PC-3 (cell line): ENCODE measurements around the gene CEMP1. TPM values are rescaled to one million over a fixed set of nuclear protein-coding genes. Genes with fewer than 3 reads are reported as not detected.
"Not testable (repeated sequence)": the region's sequence is repeated elsewhere in the genome, so short reads cannot be mapped to it uniquely, and the experiment has no call there.

Source experiments
- ATAC-seq: fragments of 200-7000 bp; cut with Tn5 transposase; 2 replicates; pipeline ENCODE4 v1.9.1; 2020; ENCODE audit warnings: mild to moderate bottlenecking, moderate library complexity
- BruUV-seq: library from RNA; stranded (reverse); fragments of 400-500 nt; replicated peaks from 2 replicates; lab custom pipeline; 2021; lab: Mats Ljungman, UMichigan
- CTCF ChIA-PET: fragments of 300-600 bp; sonication (Branson Sonifier 250); formaldehyde crosslinking; loops from one replicate; lab custom pipeline; 2022; ENCODE audit warnings: antibody characterized with exemption; lab: Charles Lee
- POLR2A ChIA-PET: fragments of 300-600 bp; sonication (Branson Sonifier 250); formaldehyde crosslinking; loops from one replicate; lab custom pipeline; 2022; ENCODE audit warnings: antibody characterized with exemption; ENCODE audit not compliant: unreplicated experiment; lab: Charles Lee
- DNase-seq: peaks from one replicate; pipeline ENCODE4 v3.0.0-alpha.2; 2015
- H2AFZ ChIP-seq: fragments of 300-600 bp; sonication (generic); 2 replicates; pipeline ENCODE4 v1.6.0; 2016; ENCODE audit warnings: antibody characterized with exemption, low read length
- H3F3A ChIP-seq: fragments of 300-600 bp; sonication (generic); one replicate; pipeline ENCODE4 v1.6.0; 2017; ENCODE audit warnings: antibody characterized with exemption, low read length, control low read depth, mild to moderate bottlenecking; ENCODE audit not compliant: unreplicated experiment
- H3K27ac ChIP-seq: fragments of 300-600 bp; sonication (generic); 2 replicates; pipeline ENCODE4 v1.5.1; 2016; ENCODE audit warnings: mild to moderate bottlenecking, low read length
- H3K27me3 ChIP-seq: fragments of 300-600 bp; sonication (generic); 2 replicates; pipeline ENCODE4 v1.6.1; 2016; ENCODE audit warnings: low read length, mixed read lengths
- H3K36me3 ChIP-seq: fragments of 300-600 bp; sonication (generic); 2 replicates; pipeline ENCODE4 v1.6.1; 2016; ENCODE audit warnings: low read depth, mixed run types, low read length, mixed read lengths
- H3K4me1 ChIP-seq: fragments of 300-600 bp; sonication (generic); 2 replicates; pipeline ENCODE4 v1.5.1; 2016; ENCODE audit warnings: low read length; ENCODE audit not compliant: insufficient read depth
- H3K4me2 ChIP-seq: fragments of 300-600 bp; sonication (generic); 2 replicates; pipeline ENCODE4 v1.6.0; 2016; ENCODE audit warnings: low read length
- H3K4me3 ChIP-seq: fragments of 300-600 bp; sonication (generic); 2 replicates; pipeline ENCODE4 v1.5.1; 2016; ENCODE audit warnings: mild to moderate bottlenecking, low read length, mixed read lengths
- H3K79me2 ChIP-seq: fragments of 300-600 bp; sonication (generic); 2 replicates; pipeline ENCODE4 v1.6.1; 2017; ENCODE audit warnings: low read length, mixed read lengths
- H3K9ac ChIP-seq: fragments of 300-600 bp; sonication (generic); 2 replicates; pipeline ENCODE4 v1.6.0; 2016; ENCODE audit warnings: mild to moderate bottlenecking, low read length
- H3K9me2 ChIP-seq: fragments of 300-600 bp; sonication (generic); replicated peaks from 2 replicates; pipeline ENCODE4 v1.6.1; 2016; ENCODE audit warnings: mixed run types, low read length, mixed read lengths
- H3K9me3 ChIP-seq: fragments of 300-600 bp; sonication (generic); 2 replicates; pipeline ENCODE4 v1.6.1; 2016; ENCODE audit warnings: low read length, mixed read lengths
- H4K20me1 ChIP-seq: fragments of 300-600 bp; sonication (generic); 2 replicates; pipeline ENCODE4 v1.6.1; 2016; ENCODE audit warnings: low read length, mixed read lengths
- CTCF ChIP-seq: fragments of 300-600 bp; sonication (generic); conservative IDR thresholded peaks from 2 replicates; pipeline ENCODE4 v1.5.1; 2017; ENCODE audit warnings: antibody characterized with exemption, low read depth, mild to moderate bottlenecking, low read length
- intact Hi-C: fragments of 100-400 bp; cut with micrococcal nuclease; formaldehyde crosslinking; loops from 2 replicates; pipeline ENCODE4 v1.9.0; 2023
- total RNA-seq: library from RNA; depleted of rRNA; stranded (reverse); fragments of >200 nt; gene quantifications from 2 replicates; pipeline ENCODE4 v1.2.3, GENCODE V29; 2014

The CEMP1 gene
- total RNA-seq, 1 experiment from 2014 or later = not detected

- H3F3A ChIP-seq, H3K27ac ChIP-seq, DNase-seq, POLR2A ChIA-PET, BruUV-seq, H2AFZ ChIP-seq, ATAC-seq, H3K79me2 ChIP-seq, H3K4me3 ChIP-seq, H3K4me1 ChIP-seq, H3K9me2 ChIP-seq, H3K9me3 ChIP-seq, intact Hi-C loops, H3K9ac ChIP-seq, H4K20me1 ChIP-seq, CTCF ChIA-PET, H3K36me3 ChIP-seq, H3K4me2 ChIP-seq, H3K27me3 ChIP-seq: not testable (repeated sequence)
These were observed 41.5 kb upstream of the CEMP1 start for GRCh38 chr16:2572704-2573103.

GRCh38 chr16:2568573-2568972 lies 37.4 kb upstream of the CEMP1 start:
- ATAC-seq = peak; percentile 95
- H3K79me2 ChIP-seq, DNase-seq, H3K9me3 ChIP-seq, H2AFZ ChIP-seq, POLR2A ChIA-PET, H3K4me1 ChIP-seq, H3F3A ChIP-seq, H3K4me3 ChIP-seq, H3K27me3 ChIP-seq, H3K4me2 ChIP-seq, CTCF ChIA-PET, H3K9me2 ChIP-seq, H4K20me1 ChIP-seq, H3K27ac ChIP-seq, H3K36me3 ChIP-seq, BruUV-seq, intact Hi-C loops, H3K9ac ChIP-seq: not testable (repeated sequence)

GRCh38 chr16:2567506-2567905 lies 36.3 kb upstream of the CEMP1 start:
- H3K4me2 ChIP-seq, CTCF ChIA-PET, H3K4me1 ChIP-seq, DNase-seq, POLR2A ChIA-PET, H3K79me2 ChIP-seq, H2AFZ ChIP-seq, H3K27ac ChIP-seq, BruUV-seq, H3K27me3 ChIP-seq, intact Hi-C loops, H3K36me3 ChIP-seq, H3K4me3 ChIP-seq, H3F3A ChIP-seq, H3K9me3 ChIP-seq, ATAC-seq, H3K9me2 ChIP-seq, H4K20me1 ChIP-seq, H3K9ac ChIP-seq: not testable (repeated sequence)

GRCh38 chr16:2560798-2561133 lies 29.6 kb upstream of the CEMP1 start:
- ATAC-seq = peak; percentile 99
- H3K9me2 ChIP-seq, H3K4me2 ChIP-seq, intact Hi-C loops, H3K27ac ChIP-seq, POLR2A ChIA-PET, H3K4me3 ChIP-seq, H3F3A ChIP-seq, H4K20me1 ChIP-seq, H3K36me3 ChIP-seq, DNase-seq, H2AFZ ChIP-seq, H3K9ac ChIP-seq, H3K9me3 ChIP-seq, H3K4me1 ChIP-seq, H3K79me2 ChIP-seq, H3K27me3 ChIP-seq, CTCF ChIA-PET: not testable (repeated sequence)
- TF ChIP-seq CTCF = 0 out of 2 replicates have a peak, but pooled peaks have one; percentile 14
- TSS peak; percentile 16 for BruUV-seq

GRCh38 chr16:2560131-2560797 lies 29.1 kb upstream of the CEMP1 start:
- H3K4me3 ChIP-seq, H4K20me1 ChIP-seq, H3K27me3 ChIP-seq, BruUV-seq, CTCF ChIA-PET, DNase-seq, H3K27ac ChIP-seq, H3K9me3 ChIP-seq, POLR2A ChIA-PET, intact Hi-C loops, H3K79me2 ChIP-seq, H2AFZ ChIP-seq, H3F3A ChIP-seq, H3K36me3 ChIP-seq, H3K4me2 ChIP-seq, H3K9me2 ChIP-seq, H3K9ac ChIP-seq, H3K4me1 ChIP-seq: not testable (repeated sequence)
- ATAC-seq = peak; percentile 16

GRCh38 chr16:2557150-2557549 lies 25.9 kb upstream of the CEMP1 start:
- H3K4me3 ChIP-seq, POLR2A ChIA-PET, H3K9me2 ChIP-seq, H3K9ac ChIP-seq, H2AFZ ChIP-seq, ATAC-seq, H3F3A ChIP-seq, H3K36me3 ChIP-seq, H3K27ac ChIP-seq, H3K79me2 ChIP-seq, intact Hi-C loops, DNase-seq, H3K4me2 ChIP-seq, H3K4me1 ChIP-seq, H3K9me3 ChIP-seq, CTCF ChIA-PET, H4K20me1 ChIP-seq, BruUV-seq, H3K27me3 ChIP-seq: not testable (repeated sequence)
